Panc1 (cell line): ENCODE data around the gene FOSL2. TPM values are rescaled to one million over a fixed set of nuclear protein-coding genes. Genes with fewer than 3 reads are reported as not detected.
A peak's percentile ranks its signal among the peaks of the same experiment; 100 is the strongest.

Experiments used
- ATAC-seq: fragments of 200-7000 bp; cut with Tn5 transposase; 2 replicates; pipeline ENCODE4 v1.9.1; 2020; ENCODE audit warnings: mild to moderate bottlenecking, moderate library complexity
- BruUV-seq: library from RNA; stranded (reverse); fragments of 400-500 nt; replicated peaks from 2 replicates; lab custom pipeline; 2021; lab: Mats Ljungman, UMichigan
- CTCF ChIA-PET: fragments of 300-600 bp; sonication (Branson Sonifier 250); formaldehyde crosslinking; loops from one replicate; lab custom pipeline; 2022; ENCODE audit warnings: antibody characterized with exemption; lab: Charles Lee
- POLR2A ChIA-PET: fragments of 300-600 bp; sonication (Branson Sonifier 250); formaldehyde crosslinking; loops from one replicate; lab custom pipeline; 2022; ENCODE audit warnings: antibody characterized with exemption; lab: Charles Lee
- DNase-seq: peaks from one replicate; pipeline ENCODE4 v3.0.0-alpha.2; 2010; ENCODE audit warnings: low read depth, low spot score
- H3K27ac ChIP-seq: 2 replicates; pipeline ENCODE4 v1.5.1; 2011; ENCODE audit warnings: mild to moderate bottlenecking, low read length, inconsistent platforms
- H3K27me3 ChIP-seq: fragments of 200-500 bp; sonication (Bioruptor generic); 2 replicates; pipeline ENCODE4 v1.6.0; 2014; ENCODE audit warnings: low read length, inconsistent platforms; ENCODE audit not compliant: control insufficient read depth, insufficient read depth
- H3K36me3 ChIP-seq: fragments of 200-500 bp; sonication (Bioruptor generic); 2 replicates; pipeline ENCODE4 v1.5.1; 2014; ENCODE audit warnings: inconsistent platforms, mild to moderate bottlenecking, low read length, moderate library complexity; ENCODE audit not compliant: control insufficient read depth, insufficient read depth
- H3K4me1 ChIP-seq: 2 replicates; pipeline ENCODE4 v1.5.1; 2011; ENCODE audit warnings: inconsistent platforms, mild to moderate bottlenecking, low read length, moderate library complexity; ENCODE audit not compliant: control insufficient read depth, insufficient read depth
- H3K4me3 ChIP-seq, 2 experiments: 2 replicates each; pipeline ENCODE4 v1.5.1; 2011 to 2012; ENCODE audit warnings: low read depth in 2 of 2, low read length in 2 of 2, mild to moderate bottlenecking in 2 of 2, inconsistent platforms in 1 of 2, moderate library complexity in 1 of 2
- H3K9me3 ChIP-seq: fragments of 200-500 bp; sonication (Bioruptor generic); 2 replicates; pipeline ENCODE4 v1.5.1; 2014; ENCODE audit warnings: low read depth, mild to moderate bottlenecking, inconsistent platforms, low read length, moderate library complexity; ENCODE audit not compliant: control insufficient read depth, insufficient read depth
- POLR2AphosphoS5 ChIP-seq: IDR thresholded peaks from 2 replicates; pipeline ENCODE4 v1.6.1; 2012; ENCODE audit warnings: mild to moderate bottlenecking, low read depth, low read length, moderate library complexity
- SIN3A ChIP-seq: IDR thresholded peaks from 2 replicates; pipeline ENCODE4 v1.6.1; 2012; ENCODE audit warnings: low read depth, mild to moderate bottlenecking, low read length, moderate library complexity, borderline replicate concordance; ENCODE audit not compliant: insufficient read depth
- TCF7L2 ChIP-seq: IDR thresholded peaks from 2 replicates; pipeline ENCODE4 v1.6.1; 2011; ENCODE audit warnings: mild to moderate bottlenecking, low read depth, low read length, inconsistent platforms
- in situ Hi-C: cut with HindIII; loops from 2 replicates; pipeline ENCODE4 v1.10.0; 2016; ENCODE audit warnings: low sequenced_read_pairs, low pct_unique_long_range_greater_than_20kb
- intact Hi-C: fragments of 100-400 bp; cut with micrococcal nuclease; formaldehyde crosslinking; loops from one replicate; pipeline ENCODE4 v1.10.0; 2022; ENCODE audit not compliant: unreplicated experiment
- total RNA-seq: library from RNA; stranded (reverse); gene quantifications from one replicate; pipeline ENCODE4 v1.2.1, GENCODE V29; 2021; ENCODE audit not compliant: unreplicated experiment
- TF ChIP-seq, protein P1 (sequence below), 2 experiments: IDR thresholded peaks; 2 replicates each; pipeline ENCODE4 v1.6.1; 2011 to 2012; ENCODE audit warnings: low read depth in 2 of 2, control low read depth in 1 of 2, low read length in 1 of 2, mild to moderate bottlenecking in 1 of 2, moderate library complexity in 1 of 2; ENCODE audit not compliant: insufficient read depth in 1 of 2
- TF ChIP-seq, protein P2 (sequence below): fragments of 450-650 bp; IDR thresholded peaks from 2 replicates; pipeline ENCODE4 v1.5.1; 2017; ENCODE audit warnings: mild to moderate bottlenecking

Gene FOSL2
- total RNA-seq, 1 experiment from 2014 or later = 29.0 TPM

DNA sequence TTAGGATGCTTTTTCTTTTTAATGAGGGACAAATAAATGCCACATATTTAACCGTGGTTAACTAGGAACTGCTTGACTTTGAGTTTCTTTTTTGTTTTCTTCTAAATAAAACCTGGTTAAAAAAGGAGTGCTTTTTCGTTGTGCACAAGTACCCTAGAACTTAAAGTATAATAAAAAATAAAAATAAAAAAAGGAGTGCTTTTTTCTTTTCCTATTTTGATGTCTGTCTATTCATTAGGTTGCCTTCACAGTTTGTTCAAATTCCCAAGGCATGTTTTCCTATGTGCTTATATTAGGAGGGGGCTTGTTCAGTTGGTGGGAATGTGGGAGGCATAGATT lies 4.4 kb downstream of the FOSL2 start:
- in situ Hi-C loops = no loop called here
- intact Hi-C loops = loop anchor here (5.0 to 10.0 kb wide), 3 partner anchors 242 to 695 kb away; no protein-coding TSS in a partner anchor
- no TSS peak for BruUV-seq

DNA sequence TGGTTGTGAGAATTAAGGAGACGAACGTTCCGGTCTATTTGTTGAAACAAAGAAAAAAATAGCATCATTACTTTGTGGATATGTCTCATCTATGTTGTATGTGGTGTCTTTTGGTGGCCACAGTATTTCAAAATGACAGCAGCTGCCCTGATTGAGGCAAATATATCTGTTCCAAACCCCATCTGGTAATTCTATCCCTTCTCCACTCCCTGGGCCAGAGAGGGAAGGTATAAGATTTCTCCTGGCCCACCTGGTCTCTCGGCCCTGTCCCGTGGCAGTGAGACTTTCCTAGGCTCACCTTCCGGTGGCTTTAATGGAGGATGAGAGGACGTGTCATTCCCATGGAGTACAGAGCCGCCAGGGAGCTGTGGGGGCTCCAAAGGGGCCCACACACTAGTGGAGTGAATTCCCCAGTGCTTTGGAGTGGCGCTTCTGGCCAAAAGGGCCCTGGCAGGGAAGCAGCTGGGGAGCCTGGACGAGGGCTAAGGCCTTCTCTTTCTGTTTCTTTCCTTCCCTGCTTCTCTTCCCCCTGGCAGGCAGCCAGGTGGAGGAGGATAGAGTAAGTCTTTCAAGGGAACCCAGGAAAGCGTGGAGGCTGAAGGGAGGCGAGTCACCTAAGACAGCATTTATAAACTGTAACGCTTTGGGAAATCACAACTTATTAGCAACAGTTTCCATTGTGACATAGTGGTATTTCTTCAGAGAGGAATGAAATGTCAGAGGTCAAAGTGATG lies 5.6 kb downstream of the FOSL2 start:
- DNase-seq (no peak), ATAC-seq (no peak)
- intact Hi-C loops (loop anchor here (5.0 to 10.0 kb wide), 3 partner anchors 243 to 696 kb away; no protein-coding TSS in a partner anchor), in situ Hi-C loops (no loop called here)
- Histone ChIP-seq H3K27ac (peak overlapping the region; percentile 29; the same call in 1 of the 2 replicates), H3K9me3 (no peaks in the 10 kb centered on the region), H3K27me3 (no peaks in the 10 kb centered on the region), H3K36me3 (peaks cover 4% of the 10 kb centered on the region), H3K4me1 (peaks cover 44% of the 10 kb centered on the region), H3K4me3 (no peak overlapping the region)
- TF ChIP-seq, protein P1, sequence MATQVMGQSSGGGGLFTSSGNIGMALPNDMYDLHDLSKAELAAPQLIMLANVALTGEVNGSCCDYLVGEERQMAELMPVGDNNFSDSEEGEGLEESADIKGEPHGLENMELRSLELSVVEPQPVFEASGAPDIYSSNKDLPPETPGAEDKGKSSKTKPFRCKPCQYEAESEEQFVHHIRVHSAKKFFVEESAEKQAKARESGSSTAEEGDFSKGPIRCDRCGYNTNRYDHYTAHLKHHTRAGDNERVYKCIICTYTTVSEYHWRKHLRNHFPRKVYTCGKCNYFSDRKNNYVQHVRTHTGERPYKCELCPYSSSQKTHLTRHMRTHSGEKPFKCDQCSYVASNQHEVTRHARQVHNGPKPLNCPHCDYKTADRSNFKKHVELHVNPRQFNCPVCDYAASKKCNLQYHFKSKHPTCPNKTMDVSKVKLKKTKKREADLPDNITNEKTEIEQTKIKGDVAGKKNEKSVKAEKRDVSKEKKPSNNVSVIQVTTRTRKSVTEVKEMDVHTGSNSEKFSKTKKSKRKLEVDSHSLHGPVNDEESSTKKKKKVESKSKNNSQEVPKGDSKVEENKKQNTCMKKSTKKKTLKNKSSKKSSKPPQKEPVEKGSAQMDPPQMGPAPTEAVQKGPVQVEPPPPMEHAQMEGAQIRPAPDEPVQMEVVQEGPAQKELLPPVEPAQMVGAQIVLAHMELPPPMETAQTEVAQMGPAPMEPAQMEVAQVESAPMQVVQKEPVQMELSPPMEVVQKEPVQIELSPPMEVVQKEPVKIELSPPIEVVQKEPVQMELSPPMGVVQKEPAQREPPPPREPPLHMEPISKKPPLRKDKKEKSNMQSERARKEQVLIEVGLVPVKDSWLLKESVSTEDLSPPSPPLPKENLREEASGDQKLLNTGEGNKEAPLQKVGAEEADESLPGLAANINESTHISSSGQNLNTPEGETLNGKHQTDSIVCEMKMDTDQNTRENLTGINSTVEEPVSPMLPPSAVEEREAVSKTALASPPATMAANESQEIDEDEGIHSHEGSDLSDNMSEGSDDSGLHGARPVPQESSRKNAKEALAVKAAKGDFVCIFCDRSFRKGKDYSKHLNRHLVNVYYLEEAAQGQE (IDR thresholded peaks at IDR 0.05; ENCODE audit: insufficient read depth in 1 of 2, low read depth in 2 of 2, low read length in 1 of 2) = no peak
- TF ChIP-seq, protein P2, sequence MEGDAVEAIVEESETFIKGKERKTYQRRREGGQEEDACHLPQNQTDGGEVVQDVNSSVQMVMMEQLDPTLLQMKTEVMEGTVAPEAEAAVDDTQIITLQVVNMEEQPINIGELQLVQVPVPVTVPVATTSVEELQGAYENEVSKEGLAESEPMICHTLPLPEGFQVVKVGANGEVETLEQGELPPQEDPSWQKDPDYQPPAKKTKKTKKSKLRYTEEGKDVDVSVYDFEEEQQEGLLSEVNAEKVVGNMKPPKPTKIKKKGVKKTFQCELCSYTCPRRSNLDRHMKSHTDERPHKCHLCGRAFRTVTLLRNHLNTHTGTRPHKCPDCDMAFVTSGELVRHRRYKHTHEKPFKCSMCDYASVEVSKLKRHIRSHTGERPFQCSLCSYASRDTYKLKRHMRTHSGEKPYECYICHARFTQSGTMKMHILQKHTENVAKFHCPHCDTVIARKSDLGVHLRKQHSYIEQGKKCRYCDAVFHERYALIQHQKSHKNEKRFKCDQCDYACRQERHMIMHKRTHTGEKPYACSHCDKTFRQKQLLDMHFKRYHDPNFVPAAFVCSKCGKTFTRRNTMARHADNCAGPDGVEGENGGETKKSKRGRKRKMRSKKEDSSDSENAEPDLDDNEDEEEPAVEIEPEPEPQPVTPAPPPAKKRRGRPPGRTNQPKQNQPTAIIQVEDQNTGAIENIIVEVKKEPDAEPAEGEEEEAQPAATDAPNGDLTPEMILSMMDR = no peak
- TF ChIP-seq POLR2AphosphoS5 (no peak), SIN3A (no peak), TCF7L2 (no peak)
- POLR2A ChIA-PET = no interaction called here
- CTCF ChIA-PET = no interaction called here
- BruUV-seq = no TSS peak

More for the DNA sequence above, 4.4 kb downstream of the FOSL2 start:
- TF ChIP-seq, protein P1 (IDR thresholded peaks at IDR 0.05; ENCODE audit: insufficient read depth in 1 of 2, low read depth in 2 of 2, low read length in 1 of 2) = no peak
- Histone ChIP-seq H3K27ac (peak overlapping the region; percentile 94), H3K36me3 (peaks cover 4% of the 10 kb centered on the region), H3K9me3 (no peaks in the 10 kb centered on the region), H3K4me3 (peak overlapping the region in 1 of 2 experiments; percentile 7; a peak in 1 of 4 replicates), H3K27me3 (no peaks in the 10 kb centered on the region), H3K4me1 (peaks cover 44% of the 10 kb centered on the region)
- CTCF ChIA-PET = interaction anchor here (0.6 to 0.7 kb wide), 6 partner anchors 88 to 714 kb away, joined by 3 to 7 read pairs (median 4); no protein-coding TSS in a partner anchor
- DNase-seq (no peak), ATAC-seq (no peak)
- POLR2A ChIA-PET = interaction anchor here (0.6 kb wide), 1 partner anchor 693 kb away, joined by 5 read pairs; no protein-coding TSS in a partner anchor
